ENCODE results near the gene PIP4K2B.
"Not testable (repeated sequence)": the region's sequence is repeated elsewhere in the genome, so short reads cannot be mapped to it uniquely, and the experiment has no call there.

PIP4K2B gene

GRCh38 chr17:38730526-38731379 is 68.6 kb downstream of the PIP4K2B start:
- DNase-seq (ENCODE audit: low read depth): peak; percentile 81

GRCh38 chr17:38729886-38730525 is 69.3 kb downstream of the PIP4K2B start, which contains the start of gene CISD3:
Gene CISD3 (plus strand): TSS chr17:38730341. CDS start chr17:38730359, 18 bp downstream.
- peak; percentile 91 for DNase-seq (ENCODE audit: low read depth)

- DNase-seq (ENCODE audit: low read depth): no peak
These were observed 69.9 kb downstream of the PIP4K2B start for GRCh38 chr17:38729368-38729885.

- no peak for DNase-seq (ENCODE audit: low read depth)
These were observed 71.0 kb downstream of the PIP4K2B start for GRCh38 chr17:38728290-38728831.

GRCh38 chr17:38727736-38728135 is 71.6 kb downstream of the PIP4K2B start:
- no peak for DNase-seq (ENCODE audit: low read depth)

GRCh38 chr17:38726145-38726544 is 73.2 kb downstream of the PIP4K2B start:
- not testable (repeated sequence) for DNase-seq (ENCODE audit: low read depth)

- no peak for DNase-seq (ENCODE audit: low read depth)
These were observed 74.3 kb downstream of the PIP4K2B start for GRCh38 chr17:38725066-38725465.

GRCh38 chr17:38724337-38724988 is 74.9 kb downstream of the PIP4K2B start:
- DNase-seq (ENCODE audit: low read depth): no peak

GRCh38 chr17:38721802-38722201 is 77.6 kb downstream of the PIP4K2B start:
- DNase-seq (ENCODE audit: low read depth): no peak

- no peak for DNase-seq (ENCODE audit: low read depth)
These were observed 78.4 kb downstream of the PIP4K2B start for GRCh38 chr17:38720941-38721340.

- DNase-seq (ENCODE audit: low read depth): no peak
These were observed 79.3 kb downstream of the PIP4K2B start for GRCh38 chr17:38719943-38720641.

- DNase-seq (ENCODE audit: low read depth): no peak
These were observed 79.9 kb downstream of the PIP4K2B start for GRCh38 chr17:38719289-38719942.

GRCh38 chr17:38717139-38717745 is 82.1 kb downstream of the PIP4K2B start:
- no peak for DNase-seq (ENCODE audit: low read depth)

- DNase-seq (ENCODE audit: low read depth): no peak
These were observed 82.9 kb downstream of the PIP4K2B start for GRCh38 chr17:38716368-38717005.
